PFSK-1 (cell line): ENCODE measurements around the gene ZNF362.

Source experiments
- POLR2AphosphoS5 ChIP-seq: IDR thresholded peaks from 2 replicates; pipeline ENCODE4 v1.6.1; 2012; ENCODE audit warnings: low read depth, mild to moderate bottlenecking, control low read depth, low read length, moderate library complexity
- REST ChIP-seq, 2 experiments: IDR thresholded peaks; 2 replicates each; pipeline versions ENCODE4 v1.6.1 to v1.8.0; 2011 to 2012; ENCODE audit warnings: low read depth in 2 of 2, low read length in 2 of 2, control low read depth in 1 of 2, inconsistent platforms in 1 of 2, mild to moderate bottlenecking in 1 of 2, moderate library complexity in 1 of 2; ENCODE audit not compliant: insufficient read depth in 1 of 2
- TAF1 ChIP-seq: IDR thresholded peaks from 2 replicates; pipeline ENCODE4 v1.6.1; 2012; ENCODE audit warnings: low read length, control low read depth, borderline replicate concordance; ENCODE audit not compliant: insufficient read depth

GRCh38 chr1:33330361-33330890 lies 74.1 kb downstream of the ZNF362 start:
- TF ChIP-seq POLR2AphosphoS5 (no peak), REST (IDR thresholded peaks at IDR 0.05; ENCODE audit: insufficient read depth in 1 of 2, low read depth in 2 of 2, low read length in 2 of 2) (no peak), TAF1 (no peak)
